ENCODE data around the gene NOX4.

- TF ChIP-seq CTCF (IDR thresholded peaks at IDR 0.05) (no peak), POLR2A (IDR thresholded peaks at IDR 0.05) (no peak), EP300 (IDR thresholded peaks at IDR 0.05) (no peak)
Measured at GRCh38 chr11:89443361-89444322, 47.5 kb downstream of the NOX4 start.
